Activated T-helper 17 cell treated with anti-CD3 and anti-CD28 coated beads, Interleukin-2, amount 50 U/mL, for 72 hours (primary cell): ENCODE results near the gene SLC39A11. TPM values are rescaled to one million over a fixed set of nuclear protein-coding genes. Genes with fewer than 3 reads are reported as not detected.
"Not testable (repeated sequence)": the region's sequence is repeated elsewhere in the genome, so short reads cannot be mapped to it uniquely, and the experiment has no call there.

Experiments
- ATAC-seq: fragments of 150-1000 bp; cut with Tn5 transposase; replicated peaks from 2 replicates; pipeline ENCODE4 v1.10.0; 2021; ENCODE audit warnings: mild to moderate bottlenecking, moderate library complexity
- H3K27ac Mint-ChIP-seq: one replicate; pipeline ENCODE4 v1.8.0; 2022; ENCODE audit warnings: mixed read lengths
- H3K27me3 Mint-ChIP-seq: one replicate; pipeline ENCODE4 v1.8.0; 2022; ENCODE audit warnings: mixed read lengths
- H3K36me3 Mint-ChIP-seq: one replicate; pipeline ENCODE4 v1.8.0; 2022; ENCODE audit warnings: low read depth, mild to moderate bottlenecking, mixed read lengths
- H3K4me1 Mint-ChIP-seq: one replicate; pipeline ENCODE4 v1.8.0; 2022; ENCODE audit warnings: mixed read lengths
- H3K4me3 Mint-ChIP-seq: one replicate; pipeline ENCODE4 v1.8.0; 2022; ENCODE audit warnings: mild to moderate bottlenecking, mixed read lengths
- H3K9me3 Mint-ChIP-seq: one replicate; pipeline ENCODE4 v1.8.0; 2022; ENCODE audit warnings: mixed read lengths
- total RNA-seq, 2 donors: library from RNA; stranded (reverse); gene quantifications; one replicate each; pipeline ENCODE4 v1.2.3, GENCODE V29; 2022

SLC39A11 gene
- total RNA-seq, 2 donors from 2014 or later = 13.1 to 19.0 TPM

DNA sequence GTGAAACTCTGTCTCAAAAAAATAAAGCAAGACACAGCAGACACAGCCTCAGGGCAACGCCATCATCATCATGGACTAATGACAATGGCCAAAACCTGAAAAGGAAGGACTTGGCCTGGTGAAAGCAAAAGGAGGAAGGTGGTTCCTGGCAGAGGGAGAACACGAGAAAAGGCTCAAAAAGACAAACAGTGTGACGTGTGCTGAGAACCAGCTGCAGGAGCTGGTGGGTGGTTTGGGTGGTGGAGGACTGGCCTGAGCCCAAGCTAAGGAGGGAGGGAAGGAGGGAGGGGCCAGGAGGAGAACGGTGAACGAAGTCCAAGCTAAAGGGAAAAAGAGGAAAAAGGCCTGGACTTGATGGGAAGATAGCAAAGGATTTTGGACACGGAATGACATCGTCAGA is 85.1 kb downstream of the SLC39A11 start:
- Mint-ChIP-seq H3K27ac (no peak overlapping the region), H3K9me3 (no peaks in the 10 kb centered on the region), H3K4me1 (peaks cover 6% of the 10 kb centered on the region), H3K36me3 (no peaks in the 10 kb centered on the region), H3K27me3 (no peaks in the 10 kb centered on the region), H3K4me3 (no peak overlapping the region)
- ATAC-seq = no peak

DNA sequence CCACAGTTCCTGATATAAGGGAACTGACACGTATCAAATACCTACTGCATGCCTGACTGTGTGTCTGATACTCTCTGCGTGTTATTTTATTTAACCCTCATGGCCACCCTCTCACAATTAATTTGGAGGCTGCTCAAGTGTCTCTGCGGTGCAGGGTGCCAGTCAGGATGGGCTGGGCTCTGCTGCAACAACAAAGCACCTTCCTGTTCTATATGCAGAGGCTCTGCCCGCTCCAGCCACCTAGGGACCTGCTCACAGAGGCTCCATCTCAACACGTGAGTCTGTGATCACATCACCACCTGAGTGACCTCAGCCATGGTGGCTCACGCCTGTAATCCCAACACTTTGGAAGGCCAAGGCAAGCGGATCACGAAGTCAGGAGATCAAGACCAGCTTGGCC is 87.1 kb downstream of the SLC39A11 start:
- no peaks in the 10 kb centered on the region for H3K4me1 Mint-ChIP-seq
- no peak overlapping the region for H3K27ac Mint-ChIP-seq
- H3K27me3 Mint-ChIP-seq = no peaks in the 10 kb centered on the region
- H3K36me3 Mint-ChIP-seq = no peaks in the 10 kb centered on the region
- no peaks in the 10 kb centered on the region for H3K9me3 Mint-ChIP-seq
- no peak for ATAC-seq
- no peak overlapping the region for H3K4me3 Mint-ChIP-seq

DNA sequence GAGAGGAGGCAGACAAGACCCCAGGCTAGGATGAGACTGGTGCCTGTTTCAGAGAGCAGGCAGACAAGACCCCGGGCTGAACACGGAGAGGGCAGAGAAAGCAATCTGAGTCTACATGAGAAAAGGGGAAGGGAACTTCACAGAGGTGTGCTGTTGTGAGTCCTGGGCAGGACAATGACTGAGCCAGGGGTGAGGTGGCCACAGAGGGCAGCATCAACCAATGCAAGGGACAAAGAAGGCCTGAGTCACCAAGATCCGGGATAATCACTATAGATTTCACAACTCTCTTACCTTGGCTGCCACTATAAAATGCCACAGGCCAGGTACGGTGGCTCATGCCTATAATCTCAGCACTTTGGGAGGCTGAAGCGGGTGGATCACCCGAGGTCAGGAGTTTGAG is 89.0 kb downstream of the SLC39A11 start:
- no peak for ATAC-seq
- Mint-ChIP-seq H3K4me3 (no peak overlapping the region), H3K27me3 (no peaks in the 10 kb centered on the region), H3K9me3 (no peaks in the 10 kb centered on the region), H3K4me1 (no peaks in the 10 kb centered on the region), H3K36me3 (no peaks in the 10 kb centered on the region), H3K27ac (no peak overlapping the region)

DNA sequence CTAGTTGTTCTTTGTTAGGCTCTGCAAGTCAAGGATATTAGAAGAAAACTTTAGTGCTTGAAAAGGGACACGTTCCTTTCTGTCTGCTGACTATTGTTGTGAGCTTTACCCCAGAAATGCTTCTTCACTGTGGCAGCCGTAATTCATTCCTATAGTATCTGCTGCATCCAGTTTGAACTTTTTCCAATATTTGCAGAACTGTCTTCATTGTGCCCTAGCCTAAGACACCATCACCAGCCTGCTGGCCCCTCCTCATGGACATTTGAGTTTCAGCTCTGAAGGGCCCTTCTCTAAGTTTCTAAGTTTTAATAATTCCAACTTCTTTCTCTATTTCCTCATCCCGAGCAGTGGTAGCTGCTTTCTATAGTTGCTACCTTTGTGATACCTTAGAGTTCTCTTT is 91.7 kb downstream of the SLC39A11 start:
- Mint-ChIP-seq H3K9me3 (no peaks in the 10 kb centered on the region), H3K4me1 (no peaks in the 10 kb centered on the region), H3K4me3 (no peak overlapping the region)

DNA sequence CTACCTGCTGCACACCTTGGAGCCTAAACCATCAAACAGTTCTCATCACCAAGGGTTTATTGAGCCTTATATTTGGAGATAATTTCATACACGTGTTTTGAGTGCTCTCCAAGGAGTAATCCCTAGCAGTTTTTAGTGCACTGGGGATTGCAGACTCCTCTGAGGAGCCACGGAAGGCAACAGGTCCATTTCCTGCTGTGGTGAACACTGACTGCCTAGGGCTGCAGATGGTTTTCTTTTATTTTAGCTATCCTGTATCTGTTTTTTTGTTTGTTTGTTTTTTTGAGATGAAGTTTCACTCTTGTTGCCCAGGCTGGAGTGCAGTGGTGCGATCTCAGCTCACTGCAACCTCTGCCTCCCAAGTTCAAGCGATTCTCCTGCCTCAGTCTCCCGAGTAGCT is 93.0 kb downstream of the SLC39A11 start:
- H3K9me3 Mint-ChIP-seq, H3K36me3 Mint-ChIP-seq, H3K27ac Mint-ChIP-seq, ATAC-seq, H3K4me3 Mint-ChIP-seq, H3K27me3 Mint-ChIP-seq, H3K4me1 Mint-ChIP-seq: not testable (repeated sequence)

More for the DNA sequence above, 91.7 kb downstream of the SLC39A11 start:
- no peak overlapping the region for H3K27ac Mint-ChIP-seq
- H3K36me3 Mint-ChIP-seq = no peaks in the 10 kb centered on the region
- no peaks in the 10 kb centered on the region for H3K27me3 Mint-ChIP-seq
- no peak for ATAC-seq

- no peak overlapping the region for H3K4me3 Mint-ChIP-seq
- no peak for ATAC-seq
- no peaks in the 10 kb centered on the region for H3K27me3 Mint-ChIP-seq
- peaks cover 6% of the 10 kb centered on the region for H3K4me1 Mint-ChIP-seq
- no peak overlapping the region for H3K27ac Mint-ChIP-seq
- H3K36me3 Mint-ChIP-seq = no peaks in the 10 kb centered on the region
- no peaks in the 10 kb centered on the region for H3K9me3 Mint-ChIP-seq
These were observed 94.1 kb downstream of the SLC39A11 start for GRCh38 chr17:72998343-72998742.

- Mint-ChIP-seq H3K27ac (no peak overlapping the region), H3K4me1 (peaks cover 7% of the 10 kb centered on the region), H3K27me3 (no peaks in the 10 kb centered on the region), H3K9me3 (no peaks in the 10 kb centered on the region), H3K4me3 (no peak overlapping the region), H3K36me3 (no peaks in the 10 kb centered on the region)
- ATAC-seq = no peak
These were observed 94.9 kb downstream of the SLC39A11 start for GRCh38 chr17:72997559-72997958.

DNA sequence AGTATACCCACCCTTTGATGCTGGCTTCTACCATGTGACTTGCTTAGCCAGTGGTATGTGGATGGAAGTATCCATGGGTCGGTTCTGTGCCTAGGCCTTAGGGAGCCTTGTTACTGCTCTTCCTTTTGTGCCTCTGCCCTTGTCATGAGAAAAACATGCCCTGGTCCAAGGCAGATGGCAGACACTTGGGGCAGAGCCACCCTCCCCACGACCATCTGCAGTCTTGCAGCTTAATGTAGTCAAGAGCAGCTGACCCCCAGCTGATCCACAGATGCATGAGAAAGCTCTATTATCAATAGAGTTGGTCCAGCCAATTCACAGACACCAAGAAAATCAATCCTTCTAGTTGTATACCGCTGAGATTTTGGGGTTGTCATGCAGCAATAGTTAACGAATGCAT is 95.7 kb downstream of the SLC39A11 start:
- Mint-ChIP-seq H3K27me3 (no peaks in the 10 kb centered on the region), H3K36me3 (no peaks in the 10 kb centered on the region), H3K4me1 (peaks cover 7% of the 10 kb centered on the region), H3K27ac (no peak overlapping the region), H3K9me3 (no peaks in the 10 kb centered on the region), H3K4me3 (no peak overlapping the region)
- no peak for ATAC-seq

- no peak for ATAC-seq
These were observed 97.4 kb downstream of the SLC39A11 start for GRCh38 chr17:72995008-72995656.

GRCh38 chr17:72992783-72993467 is 99.6 kb downstream of the SLC39A11 start:
- H3K27ac Mint-ChIP-seq = peak overlapping the region; percentile 66
- H3K36me3 Mint-ChIP-seq, H3K4me1 Mint-ChIP-seq, H3K27me3 Mint-ChIP-seq, H3K9me3 Mint-ChIP-seq: not testable (repeated sequence)
- peak; percentile 88 for ATAC-seq
- peak overlapping the region; percentile 39 for H3K4me3 Mint-ChIP-seq

More at GRCh38 chr17:72995008-72995656, 97.4 kb downstream of the SLC39A11 start:
- no peak overlapping the region for H3K4me3 Mint-ChIP-seq
- H3K36me3 Mint-ChIP-seq = no peaks in the 10 kb centered on the region
- H3K4me1 Mint-ChIP-seq = peaks cover 7% of the 10 kb centered on the region
- H3K27ac Mint-ChIP-seq = no peak overlapping the region
- no peaks in the 10 kb centered on the region for H3K9me3 Mint-ChIP-seq
- no peaks in the 10 kb centered on the region for H3K27me3 Mint-ChIP-seq

DNA sequence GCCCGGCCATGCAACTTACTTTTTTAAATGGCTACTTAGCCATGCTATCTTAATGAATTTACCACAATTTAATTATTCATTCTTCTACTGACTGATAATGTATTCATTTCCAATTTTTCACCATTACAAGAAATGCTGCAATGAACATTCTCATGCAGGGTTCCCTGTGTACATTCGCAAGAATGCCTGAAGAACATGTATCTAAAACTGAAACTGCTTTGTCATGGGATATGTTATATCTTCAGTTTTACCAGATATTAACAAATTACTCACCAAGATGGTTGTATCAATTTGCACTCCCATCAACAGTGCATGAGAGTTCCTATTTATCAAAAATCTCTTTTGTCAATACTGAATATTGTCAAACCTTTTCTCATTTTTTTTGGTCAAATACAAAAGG is 100.8 kb downstream of the SLC39A11 start:
- no peaks in the 10 kb centered on the region for H3K27me3 Mint-ChIP-seq
- peaks cover 7% of the 10 kb centered on the region for H3K4me1 Mint-ChIP-seq
- no peak for ATAC-seq
- H3K4me3 Mint-ChIP-seq = no peak overlapping the region
- H3K36me3 Mint-ChIP-seq = no peaks in the 10 kb centered on the region
- H3K27ac Mint-ChIP-seq = no peak overlapping the region
- H3K9me3 Mint-ChIP-seq = no peaks in the 10 kb centered on the region

- no peaks in the 10 kb centered on the region for H3K27me3 Mint-ChIP-seq
- H3K4me1 Mint-ChIP-seq = peaks cover 7% of the 10 kb centered on the region
- H3K27ac Mint-ChIP-seq = no peak overlapping the region
- no peak for ATAC-seq
- no peaks in the 10 kb centered on the region for H3K9me3 Mint-ChIP-seq
- H3K4me3 Mint-ChIP-seq = no peak overlapping the region
- H3K36me3 Mint-ChIP-seq = no peaks in the 10 kb centered on the region
These were observed 103.3 kb downstream of the SLC39A11 start for GRCh38 chr17:72989074-72989610.

- ATAC-seq = no peak
- Mint-ChIP-seq H3K9me3 (no peaks in the 10 kb centered on the region), H3K36me3 (no peaks in the 10 kb centered on the region), H3K27me3 (no peaks in the 10 kb centered on the region), H3K4me1 (peaks cover 2% of the 10 kb centered on the region), H3K4me3 (no peak overlapping the region), H3K27ac (no peak overlapping the region)
These were observed 104.0 kb downstream of the SLC39A11 start for GRCh38 chr17:72988451-72988850.

DNA sequence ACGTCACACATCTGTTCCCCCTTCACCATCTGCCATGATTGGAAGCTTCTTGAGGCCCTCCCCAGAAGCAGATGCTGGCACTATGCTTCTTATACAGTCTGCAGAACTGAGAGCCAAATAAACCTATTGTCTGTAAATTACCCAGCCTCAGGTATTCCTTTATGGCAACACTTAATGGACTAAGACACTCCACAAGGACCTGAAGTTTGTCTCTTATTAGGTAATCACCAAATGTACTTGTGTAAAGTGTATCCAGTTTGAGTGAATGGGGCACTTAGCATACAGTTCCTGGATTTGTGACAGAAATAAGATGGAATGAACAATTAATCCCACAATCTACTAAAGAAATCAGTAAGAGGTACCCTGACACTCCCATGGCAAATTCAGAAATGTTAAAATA is 105.3 kb downstream of the SLC39A11 start:
- H3K27me3 Mint-ChIP-seq = no peaks in the 10 kb centered on the region
- no peak for ATAC-seq
- no peaks in the 10 kb centered on the region for H3K4me1 Mint-ChIP-seq
- no peaks in the 10 kb centered on the region for H3K9me3 Mint-ChIP-seq
- no peak overlapping the region for H3K4me3 Mint-ChIP-seq
- H3K36me3 Mint-ChIP-seq = no peaks in the 10 kb centered on the region
- H3K27ac Mint-ChIP-seq = no peak overlapping the region
